Right renal cortex interstitium (tissue), 3 donors: ENCODE results near the gene PCK1. TPM values are rescaled to one million over a fixed set of nuclear protein-coding genes. Genes with fewer than 3 reads are reported as not detected.

Experiments
- DNase-seq, 3 donors: peaks; one replicate each; pipeline ENCODE4 v3.0.0-alpha.2; 2013; ENCODE audit warnings: low read depth in 3 of 3, low spot score in 2 of 3
- polyA plus RNA-seq, 3 donors: library from polyadenylated mRNA; unstranded; fragments of 120-200 nt; gene quantifications; one replicate each; pipeline ENCODE4 v1.2.1, GENCODE V29; 2013; ENCODE audit not compliant: insufficient read length in 3 of 3

PCK1 gene
- polyA plus RNA-seq, 3 donors = 4.3 to 15.0 (median 10.6) TPM

DNA sequence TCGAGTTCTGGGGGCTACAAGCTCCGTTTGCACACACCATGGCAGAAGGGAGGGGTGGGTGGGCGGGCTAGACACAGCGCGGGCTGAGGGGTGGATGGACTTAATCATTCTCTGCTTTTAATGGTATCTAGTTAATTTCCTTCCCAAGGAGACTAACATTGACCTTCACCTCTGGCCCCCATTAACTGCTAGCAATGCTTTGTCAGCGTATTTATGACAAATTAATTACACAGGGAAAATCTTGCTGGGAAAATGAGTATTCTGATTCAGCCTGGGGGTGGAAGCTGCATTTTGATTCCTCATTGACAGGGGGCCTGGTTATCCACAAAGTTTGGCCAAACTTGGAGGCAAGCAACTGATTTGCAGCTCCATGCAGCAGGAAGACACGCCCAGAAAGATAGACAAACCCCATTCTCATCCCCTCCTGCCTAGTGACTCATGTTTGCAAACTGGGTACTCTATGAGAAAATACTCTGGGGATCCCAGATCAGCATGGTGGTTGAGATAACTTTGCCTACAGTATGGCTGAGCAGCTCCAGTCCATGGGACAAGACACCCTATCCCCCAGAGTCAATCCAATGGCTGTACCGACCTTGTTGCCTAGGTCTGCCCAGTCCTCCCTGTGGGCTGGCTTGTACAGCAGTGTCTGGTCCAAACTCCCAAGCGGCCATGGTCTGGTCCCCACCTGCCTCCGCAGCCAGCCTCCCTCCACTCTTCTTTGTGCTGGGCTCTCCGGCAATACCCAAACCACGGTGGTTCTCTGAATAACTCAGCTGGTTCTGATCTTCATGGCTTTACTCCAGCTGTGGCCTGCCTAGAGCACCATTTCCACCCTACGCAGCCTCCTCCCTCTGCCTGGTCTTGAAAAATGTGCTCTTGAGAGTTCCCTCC is 39.7 kb downstream of the PCK1 start:
- DNase-seq = no peak

DNA sequence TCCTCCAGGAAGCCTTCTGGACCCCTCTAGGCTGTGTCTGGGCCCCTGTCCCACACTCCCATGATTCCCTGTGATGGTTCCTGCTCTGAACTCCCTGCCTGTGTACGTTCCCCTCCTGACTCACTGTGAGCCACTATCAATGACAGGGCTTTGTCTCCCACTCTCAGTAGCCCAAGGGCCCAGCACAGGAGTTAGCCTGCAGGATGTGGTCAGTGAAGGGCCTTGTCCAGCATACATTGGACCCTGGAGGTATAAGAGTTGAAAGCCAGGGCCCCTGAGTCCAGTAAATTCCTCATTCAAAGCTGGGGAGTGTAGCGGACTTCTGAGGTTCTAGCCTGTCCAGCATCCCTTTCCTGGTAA is 40.3 kb downstream of the PCK1 start:
- DNase-seq = no peak

- no peak for DNase-seq
These were observed 40.8 kb downstream of the PCK1 start for GRCh38 chr20:57601737-57602136.

- no peak for DNase-seq
These were observed 42.2 kb downstream of the PCK1 start for GRCh38 chr20:57603120-57603519.

GRCh38 chr20:57605045-57605444 is 44.1 kb downstream of the PCK1 start:
- DNase-seq = no peak

DNA sequence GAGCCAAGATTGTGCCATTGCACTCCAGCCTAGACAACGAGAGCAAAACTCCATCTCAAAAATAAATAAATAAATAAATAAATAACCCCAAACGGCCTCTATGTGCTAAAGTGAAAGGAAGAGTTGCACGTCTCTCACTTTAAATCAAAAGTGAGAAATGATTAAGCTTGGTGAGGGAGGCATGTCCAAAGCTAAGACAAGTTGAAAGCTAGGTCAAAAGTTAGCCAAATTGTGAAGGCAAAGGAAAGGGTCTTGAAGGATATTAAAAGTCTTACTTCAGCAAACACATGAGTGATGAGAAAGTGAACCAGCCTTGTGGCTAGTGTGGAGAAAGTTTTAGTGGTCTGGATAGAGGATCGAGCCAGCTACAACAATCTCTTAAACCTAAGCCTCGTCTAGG is 45.0 kb downstream of the PCK1 start:
- no peak for DNase-seq

- no peak for DNase-seq
These were observed 47.6 kb downstream of the PCK1 start for GRCh38 chr20:57608516-57608915.

- no peak for DNase-seq
These were observed 48.4 kb downstream of the PCK1 start for GRCh38 chr20:57609086-57609841.

GRCh38 chr20:57609842-57610167 is 48.9 kb downstream of the PCK1 start:
- DNase-seq = no peak

- DNase-seq = no peak
These were observed 49.5 kb downstream of the PCK1 start for GRCh38 chr20:57610261-57610952.

DNA sequence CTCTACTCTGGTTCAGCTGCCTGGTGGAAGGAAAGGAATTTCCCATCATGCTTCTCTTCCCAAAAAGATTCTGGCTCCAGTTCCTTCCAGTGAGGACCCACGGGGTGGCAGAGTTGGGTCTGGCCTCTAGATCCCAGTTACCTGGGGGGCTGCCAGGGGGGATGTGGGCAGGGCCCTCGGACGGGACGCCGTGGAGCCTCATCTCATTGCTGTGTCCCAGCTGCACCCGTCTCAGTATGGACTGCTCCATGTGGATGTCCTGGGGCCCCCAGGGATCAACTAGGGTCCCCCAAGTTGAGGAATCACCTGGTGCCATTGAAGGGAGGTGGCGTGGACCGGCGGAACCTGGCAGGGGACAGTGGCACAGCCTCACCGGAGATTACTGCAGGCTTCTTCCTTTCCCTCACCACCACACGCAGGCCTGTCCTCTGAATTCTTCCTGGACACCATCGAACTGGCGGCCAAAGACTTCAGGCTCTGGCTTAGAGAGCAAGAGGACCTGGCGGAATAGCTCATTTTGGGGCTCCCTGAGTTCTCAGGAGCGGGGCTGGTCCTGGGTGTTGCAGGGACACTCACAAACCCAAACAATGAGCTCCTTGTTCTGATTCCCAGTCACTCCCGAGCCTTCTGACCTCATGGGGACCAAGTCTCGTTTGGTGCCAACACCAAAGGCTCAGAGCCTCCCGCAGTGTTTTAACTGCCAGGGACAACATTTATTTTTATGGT is 50.8 kb downstream of the PCK1 start:
- DNase-seq = no peak

DNA sequence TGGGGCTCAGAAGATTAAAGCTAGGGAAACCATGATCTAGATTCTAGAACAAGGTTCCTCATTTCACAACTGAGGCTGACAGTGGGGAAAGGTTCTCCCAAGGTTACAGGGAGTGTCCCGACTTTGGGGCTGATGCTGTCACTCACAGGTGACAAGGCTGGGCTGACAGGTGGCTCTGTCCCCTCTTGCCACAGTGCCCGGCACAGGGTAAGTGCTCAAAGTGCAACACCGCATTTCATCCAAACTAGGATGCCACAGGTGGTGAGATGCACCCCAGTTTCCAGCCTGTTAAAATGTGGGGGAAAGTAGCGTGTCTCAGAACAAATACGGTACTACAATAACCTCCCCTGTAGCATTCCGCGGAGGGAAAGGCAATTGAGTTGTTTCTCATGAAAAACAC is 51.5 kb downstream of the PCK1 start:
- DNase-seq = no peak

GRCh38 chr20:57612916-57613315 is 52.0 kb downstream of the PCK1 start:
- no peak for DNase-seq

- no peak for DNase-seq
These were observed 52.6 kb downstream of the PCK1 start for GRCh38 chr20:57613481-57613921.

GRCh38 chr20:57614490-57615444 is 53.9 kb downstream of the PCK1 start:
- DNase-seq = no peak

- DNase-seq = no peak
These were observed 54.5 kb downstream of the PCK1 start for GRCh38 chr20:57615445-57615811.

DNA sequence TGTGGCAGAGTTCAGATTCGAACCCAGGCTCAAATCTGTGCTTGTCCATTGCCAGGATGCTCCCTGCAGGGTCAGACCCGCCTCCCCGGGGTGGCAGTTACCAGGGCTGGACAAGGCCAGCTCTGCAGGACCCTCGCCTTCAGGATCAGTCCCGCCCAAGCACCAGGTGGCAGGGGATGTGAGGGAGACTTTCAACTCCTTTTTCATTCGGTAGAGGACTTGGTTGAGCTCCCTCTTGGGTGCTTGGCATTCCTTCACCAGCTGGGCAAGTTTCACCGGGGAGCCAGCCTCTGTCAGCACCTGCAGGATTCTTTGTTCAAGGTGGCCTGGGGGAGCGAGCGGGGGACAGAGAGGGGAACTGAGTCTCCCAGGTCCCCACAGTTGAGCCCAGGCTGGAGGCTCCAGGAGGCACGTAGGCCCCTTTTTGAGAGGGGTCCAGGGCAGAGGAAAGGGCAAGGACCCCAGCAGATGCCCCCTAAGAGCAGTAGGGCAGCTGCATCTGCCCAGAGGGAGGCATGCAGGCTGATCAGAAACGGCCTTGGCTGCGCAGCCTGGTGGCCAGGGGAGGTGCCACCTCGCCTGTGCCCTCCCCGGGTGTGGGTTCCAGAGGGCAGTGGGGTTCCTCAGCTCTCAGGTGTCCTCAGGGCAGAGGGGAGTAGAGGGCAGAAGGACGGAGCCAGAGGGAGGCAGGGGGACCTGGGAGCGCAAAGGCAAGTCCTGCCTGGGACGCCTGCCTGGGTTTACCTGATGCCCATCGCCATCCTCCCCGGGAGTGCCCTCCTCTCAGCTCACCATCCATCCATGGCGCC is 55.4 kb downstream of the PCK1 start:
- DNase-seq = no peak

DNA sequence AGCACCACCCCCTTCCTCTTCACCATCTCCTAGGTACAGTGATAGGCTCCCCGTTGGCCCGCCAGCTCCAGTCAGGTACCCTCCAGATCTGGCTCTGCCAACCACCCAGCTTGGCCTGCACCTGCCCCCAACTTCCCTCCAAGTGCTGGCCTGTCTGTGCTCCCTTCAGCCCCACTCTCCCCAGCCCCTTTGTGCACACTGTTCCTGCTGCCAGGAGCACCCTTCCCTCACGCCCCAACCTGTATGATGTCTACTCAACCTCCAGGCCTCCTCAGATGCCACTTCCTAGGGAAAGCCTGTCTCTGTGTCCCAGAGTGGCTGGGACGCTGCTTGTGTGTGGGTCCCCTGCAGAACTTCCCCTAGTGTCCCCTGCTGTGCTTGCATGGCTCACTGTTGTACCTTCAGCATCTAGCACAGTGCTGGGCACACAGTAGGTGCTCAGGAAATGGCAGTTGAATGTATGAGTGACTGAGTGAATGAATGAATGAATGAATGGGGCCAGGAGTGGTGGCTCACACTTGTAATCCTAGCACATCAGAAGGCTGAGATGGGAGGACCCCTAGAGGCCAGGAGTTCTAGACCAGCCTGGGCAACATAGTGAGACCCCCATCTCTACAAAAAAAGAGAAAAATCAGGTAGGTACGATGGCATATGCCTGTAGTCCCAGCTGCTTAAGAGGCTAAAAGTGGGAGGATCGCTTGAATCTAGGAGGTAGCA is 56.3 kb downstream of the PCK1 start:
- no peak for DNase-seq
